DOHH2 (cell line): ENCODE results near the gene CATSPER4.

ENCODE experiments used
- CTCF ChIP-seq: fragments of 200-600 bp; sonication (generic); IDR thresholded peaks from one replicate; pipeline ENCODE4 v1.5.1; 2014; ENCODE audit warnings: antibody characterized with exemption, mild to moderate bottlenecking, low read depth, low read length; ENCODE audit not compliant: poor library complexity, severe bottlenecking
- EZH2phosphoT487 ChIP-seq: fragments of 200-600 bp; sonication (generic); IDR thresholded peaks from 2 replicates; pipeline ENCODE4 v1.6.1; 2017; ENCODE audit warnings: borderline replicate concordance, mild to moderate bottlenecking, antibody characterized with exemption, low read length, moderate library complexity, mixed read lengths

- TF ChIP-seq CTCF (no peak), EZH2phosphoT487 (no peak)
Observed at GRCh38 chr1:26239936-26240335, 49.5 kb downstream of the CATSPER4 start.
